ENCODE measurements around the gene SVIL.

SVIL gene

DNA sequence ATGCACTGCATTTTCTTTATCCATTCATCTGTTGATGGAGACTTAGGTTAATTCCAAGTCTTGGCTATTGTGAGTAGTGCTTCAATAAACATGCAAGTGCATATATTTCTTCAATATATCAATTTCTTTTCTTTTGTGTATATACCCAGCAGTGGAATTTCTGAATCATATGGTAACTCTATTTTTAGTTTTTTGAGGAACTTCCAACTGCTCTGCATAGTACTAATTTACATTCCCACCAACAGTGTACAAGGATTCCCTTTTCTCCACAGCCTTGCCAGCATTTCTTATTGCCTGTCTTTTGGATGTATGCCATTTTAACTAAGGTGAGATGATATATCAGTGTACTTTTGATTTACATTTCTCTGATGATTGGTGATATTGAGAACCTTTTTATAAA, 200.7 kb downstream of the SVIL start:
- TF ChIP-seq CTCF (conservative IDR thresholded peaks at IDR 0.05): no peak
- H3K27ac ChIP-seq: no peak overlapping the region

DNA sequence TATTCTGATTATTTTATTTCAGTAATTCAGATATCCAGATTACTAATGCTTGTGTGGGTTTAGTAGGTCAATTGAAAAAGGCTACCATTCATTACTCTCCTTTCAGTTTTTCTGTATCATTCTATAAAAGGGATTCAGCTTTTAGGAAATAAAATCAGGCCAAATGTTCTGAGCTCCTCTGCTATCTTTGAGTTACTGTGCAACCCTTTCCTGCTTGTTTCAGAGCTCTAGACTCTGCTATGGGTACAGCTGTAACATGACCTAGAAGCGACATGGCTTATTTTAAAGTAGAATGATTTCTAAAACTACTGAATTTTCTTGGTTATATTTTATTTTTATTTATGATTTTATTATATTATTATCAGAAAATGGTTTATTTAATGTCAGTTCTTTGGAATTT, 203.1 kb downstream of the SVIL start:
- no peak overlapping the region for H3K27ac ChIP-seq
- no peak for TF ChIP-seq CTCF (conservative IDR thresholded peaks at IDR 0.05)

DNA sequence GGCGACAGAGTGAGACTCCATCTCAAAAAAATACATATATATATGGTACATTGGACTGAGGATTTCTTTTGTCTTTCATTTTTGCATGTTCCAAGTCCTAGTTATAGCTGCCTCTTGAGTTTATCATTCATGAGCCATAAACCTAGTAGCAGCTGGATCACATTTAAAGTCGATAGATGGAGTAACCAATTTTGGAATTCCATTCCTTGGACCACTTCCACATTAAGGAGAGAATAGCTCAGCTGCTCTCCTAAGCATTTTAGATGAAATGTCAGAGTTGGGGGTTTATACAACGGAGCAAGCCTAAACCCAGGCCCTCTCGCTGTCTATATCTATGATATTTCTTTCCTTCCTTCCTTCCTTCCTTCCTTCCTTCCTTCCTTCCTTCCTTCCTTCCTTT, 204.7 kb downstream of the SVIL start:
- no peak for TF ChIP-seq CTCF (conservative IDR thresholded peaks at IDR 0.05)
- H3K27ac ChIP-seq: no peak overlapping the region

DNA sequence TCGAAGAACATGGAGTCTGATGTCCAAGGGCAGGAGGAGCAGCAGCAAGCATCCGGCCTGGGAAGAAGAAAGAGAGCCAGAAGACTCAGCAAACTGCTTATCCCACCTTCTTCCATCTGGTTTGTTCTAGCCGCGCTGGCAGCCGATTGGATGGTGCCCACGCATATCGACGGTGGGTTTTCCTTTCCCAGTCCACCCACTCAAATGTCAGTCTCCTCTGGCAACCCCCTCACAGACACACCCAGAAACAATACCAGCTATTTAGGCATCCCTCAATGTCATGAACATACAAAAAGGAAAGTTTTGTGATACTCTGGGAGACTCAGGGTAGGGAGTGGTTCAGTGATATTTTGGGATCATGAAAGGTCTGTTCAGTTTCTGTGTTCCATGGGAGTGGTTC, 206.3 kb downstream of the SVIL start:
- no peak overlapping the region for H3K27ac ChIP-seq

GRCh38 chr10:29427667-29428066, 207.1 kb downstream of the SVIL start:
- TF ChIP-seq CTCF (conservative IDR thresholded peaks at IDR 0.05): no peak
- no peak overlapping the region for H3K27ac ChIP-seq

More for the DNA sequence above, 206.3 kb downstream of the SVIL start:
- TF ChIP-seq CTCF (conservative IDR thresholded peaks at IDR 0.05): no peak

DNA sequence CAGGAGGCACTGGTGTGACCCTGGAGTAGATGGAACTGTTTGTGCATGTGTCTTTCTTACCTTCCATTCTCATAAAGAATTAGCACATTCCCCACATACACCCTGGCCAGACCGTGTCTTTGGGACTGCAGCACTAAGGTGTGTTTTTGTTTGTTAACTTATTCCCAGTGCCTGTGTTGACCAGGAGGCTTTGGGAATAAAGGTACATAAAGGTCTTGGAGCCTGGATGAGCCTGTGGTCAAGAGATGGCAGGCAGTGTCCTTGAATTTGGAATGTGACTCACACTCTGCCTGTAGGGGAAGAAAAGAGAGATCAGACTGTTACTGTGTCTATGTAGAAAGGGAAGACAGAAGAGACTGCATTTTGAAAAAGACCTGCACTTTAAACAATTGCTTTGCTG, 208.4 kb downstream of the SVIL start:
- H3K27ac ChIP-seq: no peak overlapping the region
- TF ChIP-seq CTCF (conservative IDR thresholded peaks at IDR 0.05): no peak

- H3K27ac ChIP-seq: no peak overlapping the region
- TF ChIP-seq CTCF (conservative IDR thresholded peaks at IDR 0.05): no peak
Measured at GRCh38 chr10:29424017-29424416, 210.8 kb downstream of the SVIL start.

DNA sequence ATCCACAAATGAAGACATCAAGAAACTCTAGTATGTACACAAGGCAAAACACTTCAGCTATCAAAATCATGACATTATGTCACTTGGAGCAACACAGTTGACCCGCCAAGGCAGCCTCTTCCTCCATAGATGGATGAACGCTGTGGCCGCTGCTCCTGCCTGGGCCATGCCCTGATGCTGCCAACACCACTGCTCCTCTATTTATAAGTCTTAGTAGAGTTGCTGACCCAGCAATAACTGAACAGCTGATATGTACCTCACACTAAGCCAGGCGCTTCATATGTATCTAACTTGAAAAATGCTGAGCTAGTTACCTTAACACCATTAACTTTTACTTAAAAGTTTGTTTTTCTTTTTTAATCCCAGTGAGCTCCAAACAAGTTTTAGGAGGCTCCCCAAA, 214.0 kb downstream of the SVIL start:
- no peak overlapping the region for H3K27ac ChIP-seq

More for the DNA sequence above, 214.0 kb downstream of the SVIL start:
- TF ChIP-seq CTCF (conservative IDR thresholded peaks at IDR 0.05): no peak
